HEK293 (cell line): Measurements from ENCODE around the gene TPM4.
A peak's percentile ranks its signal among the peaks of the same experiment; 100 is the strongest.

Experiments
- CTCF ChIA-PET: fragments of 350-600 bp; formaldehyde crosslinking; extraction: SDS; loops from one replicate; lab custom pipeline; 2021; ENCODE audit warnings: antibody characterized with exemption; lab: Yijun Ruan, JAX
- POLR2A ChIA-PET: fragments of 300-600 bp; formaldehyde crosslinking; extraction: SDS; loops from one replicate; lab custom pipeline; 2020; ENCODE audit warnings: antibody characterized with exemption, inconsistent platforms; lab: Yijun Ruan, JAX
- H3K27ac ChIP-seq: fragments of 200-500 bp; sonication (Bioruptor generic); 2 replicates; pipeline ENCODE4 v1.5.1; 2014; ENCODE audit warnings: low read depth, low read length, control low read depth, inconsistent platforms; ENCODE audit errors: extremely low read depth
- H3K36me3 ChIP-seq, 2 experiments: fragments of 200-500 bp in 1 of 2; sonication (Bioruptor generic) in 1 of 2; 1 replicate in 1 of 2; 2 replicates in 1 of 2; pipeline ENCODE4 v1.5.1; 2014 to 2017; ENCODE audit warnings: inconsistent platforms in 2 of 2, low read length in 2 of 2; ENCODE audit not compliant: control insufficient read depth in 2 of 2, insufficient read depth in 1 of 2
- H3K4me1 ChIP-seq: fragments of 200-500 bp; sonication (Bioruptor generic); 2 replicates; pipeline ENCODE4 v1.5.1; 2014; ENCODE audit warnings: mild to moderate bottlenecking, low read length, inconsistent platforms; ENCODE audit not compliant: control insufficient read depth, insufficient read depth
- H3K4me3 ChIP-seq: 2 replicates; pipeline ENCODE4 v1.5.1; 2011; ENCODE audit warnings: low read depth, mild to moderate bottlenecking, control low read depth, low read length, moderate library complexity
- H3K9me3 ChIP-seq: fragments of 200-500 bp; sonication (Bioruptor generic); 2 replicates; pipeline ENCODE4 v1.5.1; 2014; ENCODE audit warnings: low read depth, low read length, inconsistent platforms; ENCODE audit not compliant: control insufficient read depth, insufficient read depth
- KLF10 ChIP-seq: fragments of 450-650 bp; IDR thresholded peaks from 2 replicates; pipeline ENCODE4 v1.5.1; 2018; ENCODE audit warnings: missing biosample characterization, mild to moderate bottlenecking, missing genetic modification characterization
- PRDM6 ChIP-seq: fragments of 450-650 bp; formaldehyde crosslinking; IDR thresholded peaks from 2 replicates; pipeline ENCODE4 v1.5.1; 2017; ENCODE audit warnings: missing biosample characterization, missing genetic modification characterization
- REST ChIP-seq: fragments of 450-650 bp; formaldehyde crosslinking; IDR thresholded peaks from 2 replicates; pipeline ENCODE4 v1.5.1; 2016; ENCODE audit warnings: missing biosample characterization, missing genetic modification characterization
- YY1 ChIP-seq: fragments of 450-650 bp; formaldehyde crosslinking; IDR thresholded peaks from 2 replicates; pipeline ENCODE4 v1.5.1; 2018; ENCODE audit warnings: missing biosample characterization, missing genetic modification characterization
- ZNF221 ChIP-seq: fragments of 450-650 bp; formaldehyde crosslinking; IDR thresholded peaks from 2 replicates; pipeline ENCODE4 v1.5.1; 2017; ENCODE audit warnings: missing biosample characterization, missing genetic modification characterization, borderline replicate concordance
- ZNF623 ChIP-seq: fragments of 450-650 bp; formaldehyde crosslinking; IDR thresholded peaks from 2 replicates; pipeline ENCODE4 v1.5.1; 2016; ENCODE audit warnings: missing biosample characterization, missing genetic modification characterization
- ZNF701 ChIP-seq: fragments of 450-650 bp; formaldehyde crosslinking; IDR thresholded peaks from 2 replicates; pipeline ENCODE4 v1.5.1; 2016; ENCODE audit warnings: missing biosample characterization, missing genetic modification characterization
- ZNF707 ChIP-seq: fragments of 450-650 bp; formaldehyde crosslinking; IDR thresholded peaks from 2 replicates; pipeline ENCODE4 v1.5.1; 2016; ENCODE audit warnings: missing biosample characterization, missing genetic modification characterization
- ZNF747 ChIP-seq: fragments of 450-650 bp; formaldehyde crosslinking; IDR thresholded peaks from 2 replicates; pipeline ENCODE4 v1.5.1; 2016; ENCODE audit warnings: missing biosample characterization, missing genetic modification characterization
- TF ChIP-seq, protein P1 (sequence below): fragments of 450-650 bp; formaldehyde crosslinking; IDR thresholded peaks from 2 replicates; pipeline ENCODE4 v1.5.1; 2016; ENCODE audit warnings: missing biosample characterization, missing genetic modification characterization
- TF ChIP-seq, protein P2 (sequence below): IDR thresholded peaks from 2 replicates; pipeline ENCODE4 v1.6.1; 2011; ENCODE audit warnings: mild to moderate bottlenecking, low read depth, low read length, borderline replicate concordance

TPM4 gene

GRCh38 chr19:16051254-16052025 lies 24.9 kb upstream of the TPM4 start:
- POLR2A ChIA-PET = interaction anchor here (0.6 kb wide), 1 partner anchor 1361 kb away, joined by 3 read pairs; the partner anchor contains the start of gene ZNF333
- TF ChIP-seq REST = peak; percentile 94
- TF ChIP-seq ZNF221 (tag by site-specific recombination) = no peak
- Histone ChIP-seq H3K9me3 (no peaks in the 10 kb centered on the region), H3K36me3 (no peaks in the 10 kb centered on the region), H3K4me1 (no peaks in the 10 kb centered on the region), H3K4me3 (no peak overlapping the region), H3K27ac (no peak overlapping the region)
- CTCF ChIA-PET = interaction anchor here (0.6 to 2.3 kb wide), 5 partner anchors 10 to 130 kb away, joined by 3 to 14 read pairs (median 4); no protein-coding TSS in a partner anchor

GRCh38 chr19:16052353-16052752 lies 23.9 kb upstream of the TPM4 start:
- H3K9me3 ChIP-seq = no peaks in the 10 kb centered on the region
- no peak overlapping the region for H3K27ac ChIP-seq
- TF ChIP-seq, protein P1, sequence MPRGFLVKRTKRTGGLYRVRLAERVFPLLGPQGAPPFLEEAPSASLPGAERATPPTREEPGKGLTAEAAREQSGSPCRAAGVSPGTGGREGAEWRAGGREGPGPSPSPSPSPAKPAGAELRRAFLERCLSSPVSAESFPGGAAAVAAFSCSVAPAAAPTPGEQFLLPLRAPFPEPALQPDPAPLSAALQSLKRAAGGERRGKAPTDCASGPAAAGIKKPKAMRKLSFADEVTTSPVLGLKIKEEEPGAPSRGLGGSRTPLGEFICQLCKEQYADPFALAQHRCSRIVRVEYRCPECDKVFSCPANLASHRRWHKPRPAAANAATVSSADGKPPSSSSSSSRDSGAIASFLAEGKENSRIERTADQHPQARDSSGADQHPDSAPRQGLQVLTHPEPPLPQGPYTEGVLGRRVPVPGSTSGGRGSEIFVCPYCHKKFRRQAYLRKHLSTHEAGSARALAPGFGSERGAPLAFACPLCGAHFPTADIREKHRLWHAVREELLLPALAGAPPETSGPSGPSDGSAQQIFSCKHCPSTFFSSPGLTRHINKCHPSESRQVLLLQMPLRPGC (tag by site-specific recombination) = no peak
- no peak for TF ChIP-seq ZNF701 (tag by site-specific recombination)
- TF ChIP-seq YY1 (tag by site-specific recombination) = no peak
- no peak for TF ChIP-seq PRDM6 (tag by site-specific recombination)
- no peak for TF ChIP-seq ZNF747 (tag by site-specific recombination)
- TF ChIP-seq ZNF623 = no peak
- TF ChIP-seq KLF10 (tag by site-specific recombination) = no peak
- TF ChIP-seq, all 188 proteins: peak for 0
- H3K4me3 ChIP-seq = no peak overlapping the region
- ChIA-PET POLR2A (no interaction called here), CTCF (interaction anchor here (0.6 to 1.6 kb wide), 5 partner anchors 10 to 600 kb away, joined by 3 to 7 read pairs (median 3); no protein-coding TSS in a partner anchor)
- no peaks in the 10 kb centered on the region for H3K36me3 ChIP-seq
- H3K4me1 ChIP-seq = no peaks in the 10 kb centered on the region

- CTCF ChIA-PET = interaction anchor here (0.9 to 1.6 kb wide), 4 partner anchors 16 to 79 kb away, joined by 3 to 9 read pairs (median 4); no protein-coding TSS in a partner anchor
- no peaks in the 10 kb centered on the region for H3K9me3 ChIP-seq
- no peaks in the 10 kb centered on the region for H3K4me1 ChIP-seq
- TF ChIP-seq ZNF707 (tag by site-specific recombination) = peak; percentile 93
- TF ChIP-seq, protein P2, sequence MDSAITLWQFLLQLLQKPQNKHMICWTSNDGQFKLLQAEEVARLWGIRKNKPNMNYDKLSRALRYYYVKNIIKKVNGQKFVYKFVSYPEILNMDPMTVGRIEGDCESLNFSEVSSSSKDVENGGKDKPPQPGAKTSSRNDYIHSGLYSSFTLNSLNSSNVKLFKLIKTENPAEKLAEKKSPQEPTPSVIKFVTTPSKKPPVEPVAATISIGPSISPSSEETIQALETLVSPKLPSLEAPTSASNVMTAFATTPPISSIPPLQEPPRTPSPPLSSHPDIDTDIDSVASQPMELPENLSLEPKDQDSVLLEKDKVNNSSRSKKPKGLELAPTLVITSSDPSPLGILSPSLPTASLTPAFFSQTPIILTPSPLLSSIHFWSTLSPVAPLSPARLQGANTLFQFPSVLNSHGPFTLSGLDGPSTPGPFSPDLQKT = no peak
- TF ChIP-seq, all 188 proteins: peak for 1
- Histone ChIP-seq H3K27ac (no peak overlapping the region), H3K4me3 (no peak overlapping the region), H3K36me3 (no peaks in the 10 kb centered on the region)
- POLR2A ChIA-PET = no interaction called here
These were observed 19.2 kb upstream of the TPM4 start for GRCh38 chr19:16057062-16057461.
